Mesenchymal stem cell (in vitro differentiated cells and primary cell): ENCODE results near the gene ZNF22.

Experiments used
- DNase-seq: peaks from one replicate; pipeline ENCODE4 v3.0.0-alpha.2; 2013
- H2AFZ ChIP-seq: one replicate; pipeline ENCODE4 v1.6.1; 2013; ENCODE audit warnings: low read depth, mild to moderate bottlenecking, control low read depth, inconsistent platforms, low read length, moderate library complexity
- H2AK5ac ChIP-seq: 2 replicates; pipeline ENCODE4 v1.6.1; 2013; ENCODE audit warnings: low read length, moderate library complexity, mild to moderate bottlenecking, inconsistent platforms; ENCODE audit not compliant: severe bottlenecking
- H2BK120ac ChIP-seq: one replicate; pipeline ENCODE4 v1.6.1; 2013; ENCODE audit warnings: low read depth, mild to moderate bottlenecking, inconsistent platforms, low read length, moderate library complexity
- H2BK12ac ChIP-seq, 2 experiments: one replicate each; pipeline ENCODE4 v1.6.1; 2013; ENCODE audit warnings: inconsistent platforms in 2 of 2, low read length in 2 of 2, mild to moderate bottlenecking in 2 of 2, moderate library complexity in 2 of 2, control low read depth in 1 of 2
- H2BK15ac ChIP-seq: one replicate; pipeline ENCODE4 v1.6.1; 2013; ENCODE audit warnings: mild to moderate bottlenecking, low read depth, inconsistent platforms; ENCODE audit not compliant: poor library complexity, severe bottlenecking
- H2BK5ac ChIP-seq: 2 replicates; pipeline ENCODE4 v1.6.1; 2013; ENCODE audit warnings: low read depth, mild to moderate bottlenecking, low read length, control low read depth, inconsistent platforms; ENCODE audit not compliant: poor library complexity, severe bottlenecking
- H3K14ac ChIP-seq, 2 experiments: one replicate each; pipeline ENCODE4 v1.6.1; 2013; ENCODE audit warnings: inconsistent platforms in 2 of 2, low read length in 2 of 2, control low read depth in 1 of 2, mild to moderate bottlenecking in 1 of 2, moderate library complexity in 1 of 2
- H3K18ac ChIP-seq, 2 experiments: one replicate each; pipeline ENCODE4 v1.6.1; 2013; ENCODE audit warnings: inconsistent platforms in 2 of 2, low read length in 2 of 2, control low read depth in 1 of 2, low read depth in 1 of 2, mild to moderate bottlenecking in 1 of 2
- H3K23ac ChIP-seq, 2 experiments: one replicate each; pipeline ENCODE4 v1.6.1; 2013; ENCODE audit warnings: inconsistent platforms in 2 of 2, low read length in 2 of 2, mild to moderate bottlenecking in 2 of 2, moderate library complexity in 2 of 2, control low read depth in 1 of 2
- H3K27ac ChIP-seq: 2 replicates; pipeline ENCODE4 v1.5.1; 2013; ENCODE audit warnings: mild to moderate bottlenecking, moderate library complexity, low read length, control low read depth, inconsistent platforms; ENCODE audit not compliant: poor library complexity, severe bottlenecking
- H3K27me3 ChIP-seq, 2 experiments: 2 replicates each; pipeline versions ENCODE4 v1.6.1 to v1.7.0; 2013; ENCODE audit warnings: low read length in 2 of 2, mild to moderate bottlenecking in 2 of 2, moderate library complexity in 2 of 2, control low read depth in 1 of 2, inconsistent platforms in 1 of 2; ENCODE audit not compliant: control insufficient read depth in 1 of 2, insufficient read depth in 1 of 2
- H3K36me3 ChIP-seq, 2 experiments: 2 replicates each; pipeline versions ENCODE4 v1.6.1 to v1.7.0; 2013; ENCODE audit warnings: low read length in 2 of 2, control low read depth in 1 of 2, inconsistent platforms in 1 of 2, low read depth in 1 of 2, mild to moderate bottlenecking in 1 of 2; ENCODE audit not compliant: insufficient read depth in 2 of 2, control insufficient read depth in 1 of 2
- H3K4ac ChIP-seq, 2 experiments: one replicate each; pipeline ENCODE4 v1.6.1; 2013; ENCODE audit warnings: inconsistent platforms in 2 of 2, low read length in 2 of 2, mild to moderate bottlenecking in 2 of 2, moderate library complexity in 2 of 2, control low read depth in 1 of 2, low read depth in 1 of 2
- H3K4me1 ChIP-seq: 2 replicates; pipeline ENCODE4 v1.6.1; 2013; ENCODE audit warnings: low read depth, low read length, control low read depth; ENCODE audit not compliant: control insufficient read depth, insufficient read depth
- H3K4me2 ChIP-seq: 2 replicates; pipeline ENCODE4 v1.6.1; 2013; ENCODE audit warnings: low read length, mild to moderate bottlenecking, inconsistent platforms; ENCODE audit not compliant: poor library complexity, severe bottlenecking
- H3K4me3 ChIP-seq, 2 experiments: 2 replicates each; pipeline versions ENCODE4 v1.5.1 to v1.7.0; 2013; ENCODE audit warnings: low read length in 2 of 2, mild to moderate bottlenecking in 2 of 2, control low read depth in 1 of 2, low read depth in 1 of 2; ENCODE audit not compliant: insufficient read depth in 1 of 2
- H3K79me1 ChIP-seq: replicated peaks from 2 replicates; pipeline ENCODE4 v1.6.1; 2013; ENCODE audit warnings: mild to moderate bottlenecking, control low read depth, low read length, inconsistent platforms; ENCODE audit not compliant: poor library complexity, severe bottlenecking
- H3K9ac ChIP-seq: 2 replicates; pipeline ENCODE4 v1.7.0; 2013; ENCODE audit warnings: mild to moderate bottlenecking, low read length, moderate library complexity
- H3K9me3 ChIP-seq: 2 replicates; pipeline ENCODE4 v1.7.0; 2013; ENCODE audit warnings: mild to moderate bottlenecking, low read length; ENCODE audit not compliant: control insufficient read depth
- H4K8ac ChIP-seq: one replicate; pipeline ENCODE4 v1.6.1; 2013; ENCODE audit warnings: inconsistent platforms, mild to moderate bottlenecking, low read length, moderate library complexity
- H4K91ac ChIP-seq: one replicate; pipeline ENCODE4 v1.6.1; 2013; ENCODE audit warnings: mild to moderate bottlenecking, low read length, inconsistent platforms
- WGBS: methylation state at CpG from one replicate; pipeline ENCODE4 v1.1.7; 2013; ENCODE audit warnings: mixed read lengths; 5-methylcytosine and 5-hydroxymethylcytosine counted together

Gene ZNF22

GRCh38 chr10:44994752-44995530 lies 5.8 kb upstream of the ZNF22 start:
- no peak for DNase-seq
- peaks cover 21% of the 10 kb centered on the region for H3K4me1 ChIP-seq
- H3K9ac ChIP-seq: peak overlapping the region; percentile 69
- H3K4ac ChIP-seq: peak overlapping the region in 1 of 2 experiments; percentile 55
- no peak overlapping the region for H4K8ac ChIP-seq
- H2AK5ac ChIP-seq: peak overlapping the region; percentile 45
- no peak overlapping the region for H2BK15ac ChIP-seq
- no peaks in the 10 kb centered on the region for H3K79me1 ChIP-seq
- 82% methylated on average over 9 of the region's 9 CpGs for WGBS
- peak overlapping the region; percentile 11 to 44 for H3K18ac ChIP-seq
- H2AFZ ChIP-seq: no peak overlapping the region
- no peak overlapping the region for H3K4me2 ChIP-seq
- peak overlapping the region; percentile 77 for H4K91ac ChIP-seq
- no peaks in the 10 kb centered on the region for H3K9me3 ChIP-seq
- H3K14ac ChIP-seq: no peak overlapping the region
- peak overlapping the region; percentile 20 to 29 for H2BK12ac ChIP-seq
- H3K27me3 ChIP-seq: peaks cover 0 to 4% of the 10 kb centered on the region in 2 experiments
- peaks cover 10 to 27% of the 10 kb centered on the region in 2 experiments for H3K36me3 ChIP-seq
- H2BK120ac ChIP-seq: no peak overlapping the region
- no peak overlapping the region for H3K27ac ChIP-seq
- no peak overlapping the region for H2BK5ac ChIP-seq
- H3K4me3 ChIP-seq: no peak overlapping the region
- H3K23ac ChIP-seq: no peak overlapping the region

GRCh38 chr10:44995581-44995913 lies 5.2 kb upstream of the ZNF22 start:
- H3K4me2 ChIP-seq: no peak overlapping the region
- no peak overlapping the region for H2AFZ ChIP-seq
- peaks cover 23% of the 10 kb centered on the region for H3K4me1 ChIP-seq
- no peak overlapping the region for H2AK5ac ChIP-seq
- H2BK15ac ChIP-seq: no peak overlapping the region
- peaks cover 0 to 10% of the 10 kb centered on the region in 2 experiments for H3K27me3 ChIP-seq
- peak overlapping the region; percentile 69 for H3K9ac ChIP-seq
- no peak overlapping the region for H4K8ac ChIP-seq
- WGBS: 92% methylated on average over 4 of the region's 4 CpGs
- no peak overlapping the region for H2BK120ac ChIP-seq
- no peaks in the 10 kb centered on the region for H3K79me1 ChIP-seq
- no peak overlapping the region for H3K23ac ChIP-seq
- H4K91ac ChIP-seq: no peak overlapping the region
- no peak overlapping the region for H3K14ac ChIP-seq
- H3K36me3 ChIP-seq: peaks cover 10 to 27% of the 10 kb centered on the region in 2 experiments
- no peaks in the 10 kb centered on the region for H3K9me3 ChIP-seq
- no peak overlapping the region for H3K4me3 ChIP-seq
- no peak overlapping the region for H2BK5ac ChIP-seq
- no peak overlapping the region for H2BK12ac ChIP-seq
- no peak overlapping the region for H3K18ac ChIP-seq
- H3K4ac ChIP-seq: no peak overlapping the region
- DNase-seq: no peak
- H3K27ac ChIP-seq: no peak overlapping the region

GRCh38 chr10:44995914-44996669 lies 4.6 kb upstream of the ZNF22 start:
- Histone ChIP-seq H2BK12ac (peak overlapping the region in 1 of 2 experiments; percentile 57), H4K8ac (peak overlapping the region; percentile 64), H3K4ac (no peak overlapping the region), H3K9me3 (no peaks in the 10 kb centered on the region), H2AK5ac (no peak overlapping the region), H3K14ac (peak overlapping the region in 1 of 2 experiments; percentile 66), H3K4me1 (peaks cover 26% of the 10 kb centered on the region), H3K18ac (peak overlapping the region in 1 of 2 experiments; percentile 61), H3K79me1 (no peaks in the 10 kb centered on the region), H4K91ac (no peak overlapping the region), H2AFZ (no peak overlapping the region), H3K4me3 (no peak overlapping the region), H3K23ac (no peak overlapping the region), H3K27ac (no peak overlapping the region), H3K27me3 (peaks cover 0 to 11% of the 10 kb centered on the region in 2 experiments), H3K4me2 (no peak overlapping the region), H2BK5ac (no peak overlapping the region), H2BK120ac (no peak overlapping the region), H3K36me3 (peaks cover 7 to 24% of the 10 kb centered on the region in 2 experiments), H3K9ac (peak overlapping the region; percentile 69), H2BK15ac (no peak overlapping the region)
- WGBS: 81% methylated on average over 9 of the region's 9 CpGs
- peak; percentile 64 for DNase-seq

GRCh38 chr10:44997105-44997748 lies 3.5 kb upstream of the ZNF22 start:
- 75% methylated on average over 4 of the region's 6 CpGs for WGBS
- H2BK120ac ChIP-seq: no peak overlapping the region
- H2AK5ac ChIP-seq: no peak overlapping the region
- H3K9ac ChIP-seq: peak overlapping the region; percentile 69
- no peak overlapping the region for H3K14ac ChIP-seq
- H2AFZ ChIP-seq: no peak overlapping the region
- no peaks in the 10 kb centered on the region for H3K9me3 ChIP-seq
- H2BK5ac ChIP-seq: no peak overlapping the region
- no peak overlapping the region for H3K4me2 ChIP-seq
- peaks cover 28% of the 10 kb centered on the region for H3K4me1 ChIP-seq
- peaks cover 4 to 15% of the 10 kb centered on the region in 2 experiments for H3K36me3 ChIP-seq
- no peak overlapping the region for H3K27ac ChIP-seq
- no peak overlapping the region for H3K18ac ChIP-seq
- no peak overlapping the region for H3K23ac ChIP-seq
- no peak overlapping the region for H3K4me3 ChIP-seq
- no peaks in the 10 kb centered on the region for H3K79me1 ChIP-seq
- no peak for DNase-seq
- H4K91ac ChIP-seq: no peak overlapping the region
- no peak overlapping the region for H4K8ac ChIP-seq
- peaks cover 0 to 11% of the 10 kb centered on the region in 2 experiments for H3K27me3 ChIP-seq
- no peak overlapping the region for H2BK15ac ChIP-seq
- H3K4ac ChIP-seq: no peak overlapping the region
- no peak overlapping the region for H2BK12ac ChIP-seq
